ENCODE data around the gene GRIA1.

DNA sequence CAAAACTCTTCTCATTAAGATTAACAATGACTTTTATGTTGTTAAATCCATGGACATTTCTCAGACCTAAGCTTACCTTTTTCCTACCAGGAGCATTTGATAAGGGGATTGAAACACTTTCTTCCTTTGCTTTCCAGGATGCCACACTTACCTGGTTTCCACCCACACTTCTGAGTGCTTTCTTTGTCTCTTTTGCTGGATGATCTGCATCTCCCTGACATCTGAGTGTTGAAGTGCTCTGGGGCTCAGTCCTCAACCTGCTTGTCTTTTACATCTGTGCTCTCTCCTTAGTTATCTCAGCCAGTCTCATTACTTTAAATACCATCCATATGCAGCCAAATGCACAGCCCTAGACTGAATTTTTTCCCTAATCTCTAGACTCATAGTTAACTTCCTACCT is 22.9 kb upstream of the GRIA1 start:
- TF ChIP-seq ZNF384 (IDR thresholded peaks at IDR 0.05) (no peak), SP1 (IDR thresholded peaks at IDR 0.05) (no peak), FOXM1 (IDR thresholded peaks at IDR 0.05; ENCODE audit: borderline replicate concordance) (no peak), SUZ12 (IDR thresholded peaks at IDR 0.05) (no peak), BHLHE40 (IDR thresholded peaks at IDR 0.05; ENCODE audit: borderline replicate concordance) (no peak)

All from HEK293T (cell line).